HG02588 (cell line): ENCODE measurements around the gene MTX1.
"Not testable (repeated sequence)": the region's sequence is repeated elsewhere in the genome, so short reads cannot be mapped to it uniquely, and the experiment has no call there.

Experiments used
- ATAC-seq: cut with Tn5 transposase; IDR thresholded peaks from one replicate; pipeline ENCODE4 v1.9.1; 2021; ENCODE audit warnings: mild to moderate bottlenecking, moderate library complexity; ENCODE audit not compliant: unreplicated experiment

The MTX1 gene

DNA sequence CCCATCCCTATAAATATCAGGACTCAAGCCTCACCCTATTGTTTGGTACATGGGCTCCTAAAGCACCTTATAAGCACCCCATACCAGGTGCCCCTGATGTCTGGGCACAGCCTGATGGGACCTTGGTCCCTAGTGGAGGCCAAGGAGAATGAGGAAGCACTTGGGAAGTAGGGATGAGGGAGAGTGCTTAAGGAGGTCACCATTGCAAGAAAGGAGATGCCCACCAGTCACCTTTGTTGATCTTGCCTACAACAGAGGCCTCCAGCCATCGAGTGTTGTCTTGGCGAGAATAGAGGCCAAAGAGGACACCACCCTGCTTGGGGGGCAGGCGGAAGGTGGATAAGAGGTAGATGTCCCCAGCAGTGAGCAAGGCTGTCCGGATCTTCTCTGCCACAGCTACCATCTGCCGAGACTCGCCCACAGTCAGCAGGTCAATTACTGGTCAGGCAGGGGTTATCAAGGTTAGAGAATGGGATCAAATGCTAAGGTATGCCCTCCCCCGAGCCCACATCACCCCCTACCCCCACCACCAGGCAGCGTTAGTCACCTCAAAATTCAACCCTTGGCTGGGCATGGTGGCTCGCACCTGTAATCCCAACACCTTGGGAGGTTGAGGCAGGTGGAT, 2.4 kb upstream of the MTX1 start:
- no peak for ATAC-seq

DNA sequence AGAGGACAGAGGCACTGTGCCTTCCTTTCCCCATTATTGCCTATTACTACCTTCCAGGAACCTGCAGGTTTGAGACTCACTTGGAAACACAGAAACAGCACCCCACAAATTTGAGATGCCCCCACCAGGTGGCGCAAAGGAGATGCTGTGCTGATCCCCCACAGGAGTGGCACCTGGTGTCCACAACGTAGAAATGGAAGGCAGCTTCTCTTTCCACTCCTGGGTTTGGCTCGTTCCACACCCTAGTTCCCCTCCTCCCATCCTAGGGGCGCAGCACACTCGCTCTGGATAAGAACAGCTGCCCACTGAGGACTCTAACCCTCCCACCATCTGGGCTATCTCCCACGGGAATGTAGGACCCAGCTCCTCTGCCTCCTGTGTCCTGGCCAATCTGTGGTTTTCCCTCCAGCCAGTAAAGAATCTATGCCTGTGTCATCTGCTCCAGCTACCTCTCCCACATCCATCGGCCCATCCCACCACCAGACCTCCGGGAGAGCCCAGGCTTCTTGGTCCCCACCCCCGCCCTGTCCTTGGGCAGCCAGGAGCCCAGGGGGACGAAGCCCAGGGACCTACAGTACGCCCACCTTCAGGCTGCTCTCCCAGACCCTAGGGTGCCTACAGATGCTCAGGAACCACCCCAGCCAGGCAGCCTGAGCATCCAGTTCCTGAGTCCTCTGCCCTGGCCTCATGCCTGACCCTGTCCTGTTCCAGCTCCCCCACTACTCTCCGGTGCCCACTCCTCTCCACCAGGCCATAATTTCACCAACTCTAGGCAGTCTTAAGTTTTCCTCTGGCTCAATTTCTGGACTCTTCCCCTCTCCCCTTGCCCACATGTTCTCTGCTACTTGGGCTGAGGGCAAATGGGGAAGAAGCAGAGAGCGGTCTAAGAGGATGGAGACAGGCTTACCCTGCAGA, 1.3 kb upstream of the MTX1 start:
- ATAC-seq = no peak

DNA sequence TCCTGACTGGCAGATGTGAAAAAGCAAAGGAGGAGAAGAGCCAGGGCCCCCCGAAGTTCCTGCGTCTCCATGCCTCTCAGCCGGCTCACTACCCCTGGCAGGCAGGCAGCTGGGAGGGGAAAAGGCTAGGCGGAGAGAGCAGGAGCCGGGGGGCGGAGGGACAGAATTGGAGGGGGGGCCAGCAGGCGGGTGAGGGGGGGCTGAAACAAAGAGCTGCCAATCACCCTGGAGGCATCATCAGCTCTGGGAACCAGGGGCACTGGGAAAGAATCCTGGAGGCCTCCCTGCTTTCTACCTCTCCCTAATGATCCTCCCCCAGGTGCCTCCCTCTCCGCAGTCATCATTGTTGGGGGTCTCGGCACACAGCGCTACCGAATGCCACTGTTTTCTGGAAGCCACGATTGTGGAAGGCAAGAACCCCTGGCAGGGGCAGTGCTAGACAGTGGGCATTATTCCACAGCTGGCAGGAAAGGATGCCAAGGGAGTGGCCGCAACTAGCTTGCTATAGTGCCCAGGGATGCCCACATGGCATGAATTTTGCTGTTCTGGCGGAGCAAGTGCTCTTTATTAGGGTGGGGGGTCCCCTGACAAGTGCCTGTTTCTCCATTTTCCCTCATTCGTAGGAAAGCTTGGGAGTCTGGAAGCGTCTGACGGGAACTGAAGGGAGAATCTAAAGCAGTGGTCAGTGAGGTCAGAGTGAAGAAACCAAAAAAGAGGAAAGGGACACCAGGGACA, 522 bp upstream of the MTX1 start, which contains the start of gene THBS3:
THBS3 (minus strand) TSS at position 92 of the 735 bp plus-strand sequence; CDS start at position 71, 21 bp downstream.
- ATAC-seq = no peak

DNA sequence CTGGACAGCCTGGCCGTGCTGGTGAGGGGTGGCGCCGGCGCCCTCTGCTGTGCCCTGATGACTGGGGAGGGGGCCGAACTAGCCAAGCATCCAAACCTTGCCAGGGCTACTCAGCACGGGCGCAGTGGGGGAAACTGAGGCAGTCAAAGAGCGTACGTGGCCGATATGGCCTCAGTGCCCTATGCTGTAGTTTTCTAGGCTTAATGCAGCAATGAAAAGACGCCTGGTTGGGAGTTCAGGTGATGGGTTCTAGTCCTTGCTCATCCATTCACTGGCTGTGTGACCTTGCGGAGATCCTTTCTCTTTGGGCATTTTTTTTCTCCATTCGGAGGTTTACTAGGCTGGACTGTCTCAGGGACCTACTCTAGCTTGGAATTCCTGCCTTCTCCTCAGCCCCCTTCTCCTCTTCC, 822 bp downstream of the MTX1 start:
- no peak for ATAC-seq

DNA sequence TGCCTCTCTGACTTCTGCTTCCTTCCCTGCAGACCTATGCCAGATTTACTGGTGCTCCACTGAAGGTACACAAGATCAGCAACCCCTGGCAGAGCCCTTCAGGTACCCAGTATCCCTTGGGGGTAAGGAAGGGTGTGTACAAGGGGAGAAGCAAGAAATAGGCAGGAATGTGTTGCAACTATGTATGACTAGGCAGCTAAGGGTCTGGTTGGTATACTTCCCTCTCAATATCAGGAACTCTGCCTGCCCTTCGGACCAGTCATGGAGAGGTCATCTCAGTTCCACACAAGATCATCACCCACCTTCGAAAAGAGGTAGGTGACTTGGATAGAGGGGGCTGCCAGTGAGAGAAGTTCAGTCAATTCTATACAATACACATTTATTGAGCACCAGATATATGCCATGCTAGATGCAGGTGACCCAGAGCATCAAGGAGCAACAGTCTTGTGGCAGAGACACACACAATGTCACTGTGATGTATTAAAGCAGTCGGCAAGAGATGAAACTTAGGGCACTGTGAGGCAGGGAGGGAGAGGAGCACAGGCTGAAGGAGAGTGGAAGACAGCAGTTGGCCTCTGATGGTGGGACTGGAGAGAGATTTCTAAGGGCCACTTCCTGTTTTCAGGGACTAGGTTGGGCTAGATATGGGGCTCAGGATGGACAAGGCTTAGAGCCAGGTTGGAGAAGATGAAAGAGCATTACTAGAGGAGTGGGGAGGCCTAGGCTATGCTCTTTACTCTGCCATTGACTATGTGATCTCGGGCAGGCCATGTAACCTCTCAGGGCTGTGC, 2.0 kb downstream of the MTX1 start:
- ATAC-seq = no peak

DNA sequence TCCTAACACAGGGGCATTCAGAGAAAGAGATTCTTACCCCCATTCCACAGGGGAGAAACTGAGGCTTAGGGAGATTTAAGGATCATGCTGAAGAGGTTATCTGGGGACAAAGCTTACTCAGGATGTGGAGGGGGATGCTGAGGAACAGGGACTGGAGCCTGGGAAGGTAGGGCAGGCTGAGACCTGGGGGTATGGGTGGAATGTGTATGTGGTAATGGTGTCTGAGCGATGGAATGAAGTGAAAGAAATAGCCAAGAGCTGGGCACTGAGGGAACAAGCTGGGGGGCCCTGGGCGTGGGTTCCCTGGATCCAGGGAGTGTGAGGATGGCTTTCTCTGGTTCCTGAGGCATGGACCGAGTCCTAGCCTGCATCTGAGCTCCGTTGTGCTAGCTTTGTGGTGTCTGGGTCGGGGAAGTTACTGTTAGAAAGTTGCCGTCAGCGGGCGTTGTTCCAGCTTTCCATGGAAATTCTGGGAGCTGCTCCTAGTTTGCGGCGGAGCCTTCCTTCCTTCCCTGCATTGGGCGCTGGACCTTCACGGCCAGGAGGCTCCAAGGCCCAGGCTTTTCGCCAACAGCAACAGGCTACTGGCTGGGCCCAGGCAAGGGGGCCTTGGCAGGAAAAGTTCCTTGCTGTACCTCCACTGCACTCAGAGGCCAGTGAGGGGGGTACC, 3.0 kb downstream of the MTX1 start:
- ATAC-seq = not testable (repeated sequence)

DNA sequence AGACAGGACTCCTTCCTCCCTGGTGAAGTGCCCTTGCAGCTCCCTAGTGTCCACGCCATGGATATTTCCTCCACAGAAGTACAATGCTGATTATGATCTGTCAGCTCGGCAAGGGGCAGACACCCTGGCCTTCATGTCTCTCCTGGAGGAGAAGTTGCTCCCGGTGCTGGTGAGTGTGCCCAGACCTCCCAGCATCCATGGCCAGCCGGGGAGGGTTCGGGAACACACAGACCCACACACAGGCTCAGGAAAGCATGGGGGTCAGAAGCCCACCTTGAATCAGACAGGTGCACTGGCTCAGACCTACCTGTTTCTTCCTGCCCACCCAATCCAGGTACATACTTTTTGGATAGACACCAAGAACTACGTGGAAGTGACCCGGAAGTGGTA, 3.6 kb downstream of the MTX1 start:
- not testable (repeated sequence) for ATAC-seq

DNA sequence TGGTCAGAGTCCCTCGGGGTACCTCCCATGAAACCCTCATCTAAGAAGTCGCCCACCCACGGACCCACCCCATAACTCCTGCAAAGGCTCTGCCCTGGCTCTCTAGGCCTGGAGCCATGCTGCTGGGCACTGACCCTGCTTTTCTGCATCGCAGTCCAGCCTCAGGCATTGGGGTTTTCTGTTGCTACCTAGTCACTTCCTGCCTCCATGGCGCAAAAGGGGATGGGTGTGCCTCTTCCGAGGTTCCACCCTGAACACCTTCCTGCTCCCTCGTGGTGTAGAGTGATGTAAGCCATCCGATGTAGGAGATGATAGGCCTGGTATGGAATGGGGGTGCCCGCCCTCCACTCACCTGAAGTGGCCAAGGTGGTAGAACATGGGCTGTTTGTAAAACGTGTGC, 6.2 kb downstream of the MTX1 start:
- ATAC-seq = not testable (repeated sequence)

DNA sequence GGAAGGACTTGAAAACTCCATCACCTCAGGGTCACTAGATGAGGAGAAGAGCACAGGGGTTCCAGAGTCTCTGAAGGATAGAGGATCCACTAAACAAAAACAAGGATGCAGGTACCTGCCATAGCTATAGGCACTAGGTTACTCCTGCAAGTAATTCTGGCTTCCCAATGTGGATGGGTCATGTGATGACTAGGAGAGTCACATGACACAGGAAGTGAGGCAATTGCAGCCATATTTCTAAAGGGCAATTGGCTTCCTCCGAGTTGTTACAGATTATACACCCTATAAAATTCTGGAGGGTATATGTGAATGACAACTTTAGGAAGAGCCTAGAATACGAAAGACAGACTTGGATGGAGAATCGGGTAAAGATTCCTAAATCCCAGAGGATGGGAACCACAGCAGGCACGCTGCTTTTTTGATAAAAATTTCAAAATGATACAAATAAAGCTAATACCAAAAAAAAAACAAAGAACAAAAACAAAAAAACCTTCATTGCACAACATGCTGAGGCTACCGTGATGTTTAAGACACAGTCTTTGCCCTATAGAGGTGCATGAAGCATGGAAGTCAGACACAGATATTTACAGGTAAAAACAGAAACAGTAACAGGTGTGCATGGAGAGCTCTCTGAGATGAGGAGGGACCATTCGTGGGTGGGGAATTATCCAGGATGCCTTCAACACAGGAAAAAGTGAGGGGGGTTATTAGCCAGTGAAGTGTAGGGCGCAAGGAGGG, 10.5 kb downstream of the MTX1 start:
- ATAC-seq = no peak

DNA sequence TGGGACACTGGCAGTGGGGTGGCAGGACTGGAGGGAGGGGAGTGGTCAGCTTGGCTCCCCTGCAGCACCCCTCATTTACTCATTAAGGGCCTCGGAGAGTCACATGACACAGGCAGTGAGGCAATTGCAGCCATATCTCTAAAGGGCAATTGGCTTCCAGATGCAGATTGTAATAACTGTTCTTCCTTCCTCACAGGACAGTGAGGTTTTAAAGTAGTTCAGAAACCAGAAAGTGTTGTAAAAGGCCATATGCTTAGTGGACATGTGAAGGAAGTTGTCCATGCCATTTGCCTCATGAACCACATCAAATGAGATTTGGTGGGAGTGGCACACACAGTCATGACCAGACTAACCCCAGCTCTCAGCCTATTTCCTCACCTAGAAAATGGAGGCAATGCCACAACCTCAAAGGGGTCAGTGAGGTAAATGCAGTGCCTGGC, 11.1 kb downstream of the MTX1 start:
- no peak for ATAC-seq

DNA sequence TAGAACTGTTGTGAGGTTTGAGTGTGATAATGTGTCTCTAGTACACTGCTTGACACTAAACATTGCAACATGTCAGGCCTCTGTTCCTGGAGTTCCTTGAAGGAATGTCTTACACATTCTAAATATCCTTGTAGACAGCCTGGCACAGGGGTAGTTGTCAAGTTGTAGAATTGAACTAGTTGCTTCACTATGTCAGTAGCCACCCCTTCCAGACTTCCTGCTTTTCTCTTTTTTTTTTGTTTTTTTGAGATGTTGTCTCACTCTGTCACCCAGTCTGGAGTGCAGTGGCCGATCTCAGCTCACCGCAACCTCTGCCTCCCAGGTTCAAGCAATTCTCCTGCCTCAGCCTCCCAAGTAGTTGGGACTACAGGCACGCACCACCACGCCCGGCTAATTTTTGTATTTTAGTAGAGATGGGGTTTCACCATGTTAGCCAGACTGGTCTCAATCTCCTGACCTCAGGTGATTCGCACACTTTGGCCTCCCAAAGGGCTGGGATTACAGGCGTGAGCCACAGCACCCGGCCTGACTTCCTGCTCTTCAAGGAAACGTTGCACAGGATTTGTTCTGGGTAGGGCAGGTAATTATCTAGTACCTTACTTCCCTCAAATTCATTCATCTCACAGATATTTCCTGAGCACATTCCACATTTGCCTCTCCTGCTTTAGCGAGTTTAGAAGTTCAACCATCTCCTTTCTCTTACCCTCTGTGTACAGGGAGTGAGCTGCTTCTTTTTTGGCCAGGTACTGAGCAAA, 11.9 kb downstream of the MTX1 start:
- not testable (repeated sequence) for ATAC-seq

DNA sequence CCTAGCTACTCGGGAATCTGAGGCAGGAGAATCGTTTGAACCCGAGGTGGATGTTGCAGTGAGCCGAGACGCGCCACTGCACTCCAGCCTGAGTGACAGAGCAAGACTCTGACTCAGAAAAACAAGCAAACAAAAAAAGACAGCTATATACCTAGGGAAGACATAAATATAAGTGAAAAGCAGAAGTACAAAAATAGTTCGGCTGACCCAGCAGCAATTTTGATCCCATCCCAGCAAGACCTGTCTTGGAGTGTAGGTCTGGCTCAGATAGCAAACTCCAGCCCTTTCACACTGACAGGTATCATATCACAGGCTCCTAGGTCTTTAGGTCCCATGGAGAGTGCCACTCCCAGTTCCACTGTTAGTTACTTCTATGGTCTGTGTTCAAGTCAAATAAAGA, 14.6 kb downstream of the MTX1 start:
- ATAC-seq = no peak

DNA sequence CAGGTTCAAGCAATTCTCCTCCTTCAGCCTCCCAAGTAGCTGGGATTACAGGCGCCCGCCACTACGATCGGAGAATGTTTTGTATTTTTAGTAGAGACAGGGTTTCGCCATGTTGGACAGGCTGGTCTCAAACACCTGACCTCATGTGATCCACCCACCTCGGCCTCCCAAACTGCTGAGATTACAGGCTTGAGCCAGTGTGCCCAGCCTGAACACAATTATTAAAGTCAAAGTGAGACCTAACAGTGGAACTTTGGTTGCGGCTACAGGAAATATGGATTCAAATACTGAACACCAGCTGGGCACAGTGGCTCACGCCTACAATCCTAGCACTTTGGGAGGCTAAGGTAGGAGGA, 16.9 kb downstream of the MTX1 start:
- not testable (repeated sequence) for ATAC-seq

DNA sequence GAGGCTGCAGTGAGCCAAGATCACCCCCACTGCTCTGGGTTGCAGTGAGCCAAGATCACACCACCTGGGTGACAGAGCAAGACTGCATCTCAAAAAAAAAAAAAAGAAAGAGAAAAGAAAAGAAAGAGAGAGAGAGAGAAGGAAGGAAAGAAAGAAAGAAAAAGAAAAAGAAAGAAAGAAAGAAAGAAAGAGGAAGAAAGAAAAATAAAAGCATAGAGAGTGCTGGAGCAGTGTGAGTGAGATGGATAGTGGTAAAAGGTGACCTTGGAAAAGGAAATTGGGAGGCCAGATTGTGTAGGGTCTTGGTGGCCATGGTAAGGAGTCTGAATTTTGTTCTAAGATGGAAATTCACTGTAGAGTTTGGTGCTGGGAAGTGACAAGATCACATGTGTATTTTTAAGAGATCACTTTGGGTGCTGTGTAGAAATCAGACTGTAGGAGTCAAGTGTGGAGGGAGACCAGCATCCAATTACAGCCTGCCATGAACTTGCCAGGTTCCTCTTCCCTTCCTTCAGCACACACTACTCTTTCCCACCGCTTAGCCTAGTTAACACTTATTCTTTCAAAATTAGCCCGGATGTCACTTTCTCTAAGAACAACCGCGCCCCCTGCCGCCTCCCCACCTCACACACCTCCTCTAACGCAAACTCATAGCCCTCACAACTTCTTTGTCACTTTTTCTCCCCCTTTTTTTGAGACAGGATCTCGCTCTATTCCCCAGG, 17.9 kb downstream of the MTX1 start:
- no peak for ATAC-seq

DNA sequence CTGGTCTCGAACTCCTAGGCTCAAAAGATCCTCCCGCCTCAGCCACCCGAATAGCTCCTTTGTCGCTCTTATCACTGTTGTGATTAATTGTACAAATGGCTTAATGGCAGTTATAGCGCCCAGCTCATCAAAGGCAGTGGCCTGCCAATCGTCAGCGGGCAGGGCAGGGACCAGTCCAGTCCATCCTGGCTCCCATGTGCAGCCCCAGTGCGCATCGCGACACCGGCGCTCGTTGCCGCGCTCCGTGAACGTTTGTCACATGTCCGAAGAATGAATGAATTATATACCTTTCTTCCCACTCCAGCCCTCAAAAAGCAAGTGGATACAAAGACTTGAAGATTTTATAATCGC, 18.4 kb downstream of the MTX1 start:
- ATAC-seq = no peak

DNA sequence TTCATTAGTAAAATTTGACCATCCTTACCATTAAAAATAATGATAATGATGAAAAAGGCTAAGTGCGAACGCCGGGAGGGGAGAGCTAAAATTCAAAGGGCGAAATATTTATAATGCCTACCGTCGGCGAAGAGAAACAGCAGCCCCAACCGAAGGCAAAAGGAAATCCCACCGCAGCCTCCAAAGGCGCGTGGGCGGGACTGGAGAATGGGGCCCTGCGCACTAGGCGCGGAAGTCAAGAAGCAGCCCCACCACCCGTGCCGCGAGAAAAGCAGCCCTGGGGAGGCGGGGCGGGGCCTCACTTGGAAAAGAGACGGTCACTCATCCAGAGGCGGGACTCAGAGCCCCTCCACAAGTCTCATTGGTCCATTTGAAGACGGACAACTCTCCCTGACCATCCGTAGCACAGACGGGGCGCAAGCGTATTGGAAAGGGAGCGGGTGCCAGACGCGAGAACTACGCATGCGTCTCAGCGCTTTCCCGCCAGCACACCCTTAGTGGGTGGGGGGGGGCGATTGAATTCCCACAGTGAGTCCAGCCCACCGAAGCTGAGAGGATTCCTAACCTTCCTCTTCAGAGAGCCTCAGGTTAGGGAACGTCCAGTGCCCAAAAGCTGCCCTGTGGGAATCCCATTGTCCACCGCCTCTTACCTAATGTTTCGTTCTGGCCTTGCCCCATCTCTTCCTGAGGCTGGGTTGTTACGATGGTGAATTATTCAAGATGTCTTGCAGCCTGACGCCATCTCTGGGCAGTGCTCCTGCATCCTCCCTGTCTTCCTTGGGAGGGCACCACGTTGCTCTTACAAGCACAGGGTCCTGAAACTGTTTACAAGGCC, 19.0 kb downstream of the MTX1 start:
- ATAC-seq = peak; percentile 90

DNA sequence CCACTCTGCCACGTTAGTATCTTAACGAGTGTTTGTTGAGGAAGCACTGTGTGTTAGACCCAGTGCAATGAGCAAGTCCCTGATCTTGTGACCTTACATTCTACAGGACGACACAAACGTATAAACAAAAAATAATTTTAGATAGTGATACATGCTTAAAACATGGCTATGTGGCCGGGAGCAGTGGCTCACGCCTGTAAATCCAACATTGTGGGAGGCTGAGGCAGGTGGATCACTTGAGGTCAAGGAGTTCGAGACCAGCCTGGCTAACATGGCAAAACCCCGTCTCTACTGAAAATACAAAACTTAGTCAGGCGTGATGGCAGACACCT, 19.6 kb downstream of the MTX1 start:
- ATAC-seq = no peak

DNA sequence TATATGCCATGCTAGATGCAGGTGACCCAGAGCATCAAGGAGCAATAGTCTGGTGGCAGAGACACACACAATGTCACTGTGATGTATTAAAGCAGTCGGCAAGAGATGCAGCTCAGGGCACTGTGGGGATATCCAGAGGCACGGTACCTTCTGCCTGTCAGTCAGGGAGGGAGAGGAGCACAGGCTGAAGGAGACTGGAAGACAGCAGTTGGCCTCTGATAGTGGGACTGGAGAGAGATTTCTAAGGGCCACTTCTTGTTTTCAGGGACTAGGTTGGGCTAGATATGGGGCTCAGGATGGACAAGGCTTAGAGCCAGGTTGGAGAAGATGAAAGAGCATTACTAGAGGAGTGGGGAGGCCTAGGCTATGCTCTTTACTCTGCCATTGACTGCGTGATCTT, 22.8 kb downstream of the MTX1 start:
- ATAC-seq = not testable (repeated sequence)
